DMS 273 treated with DMSO at 0.1 percent for 48 hours (cell line): ENCODE results near the gene SNAPC5.
"Not testable (repeated sequence)": the region's sequence is repeated elsewhere in the genome, so short reads cannot be mapped to it uniquely, and the experiment has no call there.

Experiments used
- DNase-seq: peaks from one replicate; lab custom pipeline; 2025; lab: John Stamatoyannopoulos, UW

The SNAPC5 gene

GRCh38 chr15:66489179-66489791 lies 8.3 kb downstream of the SNAPC5 start:
- DNase-seq, result no peak

- no peak for DNase-seq
Measured at GRCh38 chr15:66488525-66488924, 9.0 kb downstream of the SNAPC5 start.

GRCh38 chr15:66486887-66487286 lies 10.7 kb downstream of the SNAPC5 start:
- DNase-seq, result no peak

GRCh38 chr15:66484539-66485112 lies 12.9 kb downstream of the SNAPC5 start:
- DNase-seq, result no peak

GRCh38 chr15:66483131-66483566 lies 14.4 kb downstream of the SNAPC5 start:
- no peak for DNase-seq

GRCh38 chr15:66482539-66482938 lies 15.0 kb downstream of the SNAPC5 start:
- no peak for DNase-seq

GRCh38 chr15:66481107-66481856 lies 16.3 kb downstream of the SNAPC5 start:
- DNase-seq, result no peak

- DNase-seq, result no peak
Measured at GRCh38 chr15:66480267-66480666, 17.3 kb downstream of the SNAPC5 start.

- DNase-seq, result no peak
Measured at GRCh38 chr15:66477011-66477410, 20.6 kb downstream of the SNAPC5 start.

- no peak for DNase-seq
Measured at GRCh38 chr15:66476535-66476934, 21.0 kb downstream of the SNAPC5 start.

- no peak for DNase-seq
Measured at GRCh38 chr15:66474963-66475362, 22.6 kb downstream of the SNAPC5 start.

- no peak for DNase-seq
Measured at GRCh38 chr15:66474135-66474534, 23.4 kb downstream of the SNAPC5 start.

GRCh38 chr15:66472176-66472999 lies 25.2 kb downstream of the SNAPC5 start:
- DNase-seq, result no peak

GRCh38 chr15:66470825-66471224 lies 26.7 kb downstream of the SNAPC5 start:
- not testable (repeated sequence) for DNase-seq

GRCh38 chr15:66467162-66468040 lies 30.2 kb downstream of the SNAPC5 start:
- DNase-seq, result not testable (repeated sequence)

GRCh38 chr15:66465294-66465693 lies 32.3 kb downstream of the SNAPC5 start:
- not testable (repeated sequence) for DNase-seq

GRCh38 chr15:66462627-66463026 lies 34.9 kb downstream of the SNAPC5 start:
- no peak for DNase-seq

GRCh38 chr15:66461917-66462316 lies 35.6 kb downstream of the SNAPC5 start:
- no peak for DNase-seq

GRCh38 chr15:66461294-66461693 lies 36.3 kb downstream of the SNAPC5 start:
- DNase-seq, result not testable (repeated sequence)

- DNase-seq, result no peak
Measured at GRCh38 chr15:66459818-66460615, 37.5 kb downstream of the SNAPC5 start.

GRCh38 chr15:66456211-66456610 lies 41.4 kb downstream of the SNAPC5 start:
- DNase-seq, result no peak
